HFFc6 (cell line): ENCODE measurements around the gene TLE5. TPM values are rescaled to one million over a fixed set of nuclear protein-coding genes. Genes with fewer than 3 reads are reported as not detected.
A peak's percentile ranks its signal among the peaks of the same experiment; 100 is the strongest.

Experiments used
- DNase-seq: peaks from one replicate; pipeline ENCODE4 v3.0.0-alpha.2; 2018
- H3K27ac Mint-ChIP-seq: 2 replicates; pipeline ENCODE4 v1.8.0; 2020; ENCODE audit warnings: mild to moderate bottlenecking, mixed read lengths
- H3K27me3 Mint-ChIP-seq: 2 replicates; pipeline ENCODE4 v1.8.0; 2021; ENCODE audit warnings: mild to moderate bottlenecking, moderate library complexity, mixed read lengths; ENCODE audit not compliant: insufficient read depth
- H3K36me3 Mint-ChIP-seq: 2 replicates; pipeline ENCODE4 v1.8.0; 2021; ENCODE audit warnings: low read depth, mixed read lengths
- H3K4me1 Mint-ChIP-seq: 2 replicates; pipeline ENCODE4 v1.8.0; 2020; ENCODE audit warnings: low read depth, mixed read lengths
- H3K4me3 Mint-ChIP-seq: 2 replicates; pipeline ENCODE4 v1.8.0; 2020; ENCODE audit warnings: mild to moderate bottlenecking, moderate library complexity, mixed read lengths
- H3K9me3 Mint-ChIP-seq: 2 replicates; pipeline ENCODE4 v1.8.0; 2020; ENCODE audit warnings: mild to moderate bottlenecking, mixed read lengths
- total RNA-seq, 6 experiments: library from RNA; stranded (reverse); fragmentation: NEBNext Ultra II Directional; extraction: Animal tissue kit (Norgen Biotek cat#: 25700); gene quantifications; 2 replicates in 1 of 6; 3 replicates in 5 of 6; pipeline ENCODE4 v1.2.3, GENCODE V29; 2021
- TF ChIP-seq, protein P1 (sequence below): fragments of 200-600 bp; sonication (generic); IDR thresholded peaks from 2 replicates; pipeline ENCODE4 v1.5.0; 2021; ENCODE audit warnings: antibody characterized with exemption, mild to moderate bottlenecking

TLE5 gene
- total RNA-seq, 6 experiments from 2014 or later, result 332 to 383 (median 356) TPM

DNA sequence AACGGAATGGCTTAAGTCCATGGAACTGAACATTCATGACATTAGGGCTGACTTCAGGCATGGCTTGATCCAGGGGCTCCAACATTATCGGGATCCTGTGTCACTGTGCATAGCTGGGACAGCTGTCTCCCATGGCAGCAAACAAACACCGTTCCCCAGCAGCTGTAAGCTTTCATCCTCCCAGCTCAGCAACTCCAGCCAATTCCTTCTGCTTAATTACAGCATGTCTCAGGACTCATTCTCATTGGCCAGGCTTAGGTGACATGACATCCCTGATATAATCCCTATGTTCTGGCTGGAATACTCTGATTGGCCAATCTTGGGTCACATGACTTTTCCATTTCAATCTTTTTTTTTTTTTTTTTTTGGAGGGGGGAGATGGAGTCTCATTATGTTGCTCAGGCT lies 10.9 kb upstream of the TLE5 start:
- no peaks in the 10 kb centered on the region for H3K9me3 Mint-ChIP-seq
- peak; percentile 49 for DNase-seq
- TF ChIP-seq, protein P1, sequence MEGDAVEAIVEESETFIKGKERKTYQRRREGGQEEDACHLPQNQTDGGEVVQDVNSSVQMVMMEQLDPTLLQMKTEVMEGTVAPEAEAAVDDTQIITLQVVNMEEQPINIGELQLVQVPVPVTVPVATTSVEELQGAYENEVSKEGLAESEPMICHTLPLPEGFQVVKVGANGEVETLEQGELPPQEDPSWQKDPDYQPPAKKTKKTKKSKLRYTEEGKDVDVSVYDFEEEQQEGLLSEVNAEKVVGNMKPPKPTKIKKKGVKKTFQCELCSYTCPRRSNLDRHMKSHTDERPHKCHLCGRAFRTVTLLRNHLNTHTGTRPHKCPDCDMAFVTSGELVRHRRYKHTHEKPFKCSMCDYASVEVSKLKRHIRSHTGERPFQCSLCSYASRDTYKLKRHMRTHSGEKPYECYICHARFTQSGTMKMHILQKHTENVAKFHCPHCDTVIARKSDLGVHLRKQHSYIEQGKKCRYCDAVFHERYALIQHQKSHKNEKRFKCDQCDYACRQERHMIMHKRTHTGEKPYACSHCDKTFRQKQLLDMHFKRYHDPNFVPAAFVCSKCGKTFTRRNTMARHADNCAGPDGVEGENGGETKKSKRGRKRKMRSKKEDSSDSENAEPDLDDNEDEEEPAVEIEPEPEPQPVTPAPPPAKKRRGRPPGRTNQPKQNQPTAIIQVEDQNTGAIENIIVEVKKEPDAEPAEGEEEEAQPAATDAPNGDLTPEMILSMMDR, result no peak
- H3K27ac Mint-ChIP-seq, result no peak overlapping the region
- H3K4me1 Mint-ChIP-seq, result peaks cover 7% of the 10 kb centered on the region; the same call in 1 of the 2 replicates
- peaks cover 1% of the 10 kb centered on the region; the same call in 1 of the 2 replicates for H3K27me3 Mint-ChIP-seq
- no peaks in the 10 kb centered on the region for H3K36me3 Mint-ChIP-seq
- no peak overlapping the region for H3K4me3 Mint-ChIP-seq

DNA sequence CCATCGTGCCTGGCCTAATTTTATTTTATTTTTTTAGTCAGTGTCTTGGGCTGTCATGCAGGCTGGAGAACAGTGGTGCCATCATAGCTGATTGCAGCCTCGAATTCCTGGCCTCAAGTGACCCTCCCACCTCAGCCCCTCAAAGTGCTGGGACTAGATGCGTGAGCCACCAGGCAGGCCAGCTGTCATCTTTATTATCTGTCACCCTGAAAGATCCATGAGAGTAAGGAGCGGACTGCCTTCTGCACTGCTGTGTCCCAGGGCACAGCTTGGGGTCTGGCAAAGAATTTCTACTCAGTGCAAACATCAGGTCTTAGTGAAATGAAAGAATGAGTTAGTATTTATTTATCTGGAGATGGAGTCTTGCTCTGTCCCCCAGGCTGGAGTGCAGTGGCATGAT lies 9.5 kb upstream of the TLE5 start:
- Mint-ChIP-seq H3K4me3 (no peak overlapping the region), H3K9me3 (no peaks in the 10 kb centered on the region), H3K36me3 (no peaks in the 10 kb centered on the region), H3K4me1 (peaks cover 7% of the 10 kb centered on the region; the same call in 1 of the 2 replicates), H3K27me3 (peaks cover 2% of the 10 kb centered on the region; the same call in 1 of the 2 replicates), H3K27ac (no peak overlapping the region)
- DNase-seq, result no peak
- TF ChIP-seq, protein P1, result no peak

DNA sequence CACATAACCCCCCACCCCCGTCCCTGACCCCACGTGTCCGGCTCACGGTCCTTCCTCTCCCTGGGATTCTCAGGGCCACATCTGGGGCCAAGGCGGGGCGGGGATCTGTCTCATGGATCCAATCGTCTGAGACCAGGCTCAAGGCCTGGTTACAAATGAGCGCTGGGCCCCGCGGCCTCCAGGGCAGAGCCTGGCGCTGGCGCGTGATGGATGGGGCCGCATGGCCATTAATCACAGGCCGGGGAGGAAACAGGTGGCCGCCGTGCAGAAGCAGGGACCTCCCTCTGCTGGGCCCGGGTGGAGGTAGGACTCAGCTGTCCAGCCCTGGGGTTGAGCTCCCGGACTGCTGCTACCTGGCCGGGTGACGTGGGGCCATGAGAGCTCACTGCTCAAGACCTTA lies 5.8 kb upstream of the TLE5 start:
- H3K27me3 Mint-ChIP-seq, result peaks cover 3% of the 10 kb centered on the region; the same call in 1 of the 2 replicates
- DNase-seq, result no peak
- no peaks in the 10 kb centered on the region for H3K36me3 Mint-ChIP-seq
- TF ChIP-seq, protein P1, result no peak
- no peaks in the 10 kb centered on the region for H3K4me1 Mint-ChIP-seq
- H3K4me3 Mint-ChIP-seq, result no peak overlapping the region
- no peak overlapping the region for H3K27ac Mint-ChIP-seq
- no peaks in the 10 kb centered on the region for H3K9me3 Mint-ChIP-seq

DNA sequence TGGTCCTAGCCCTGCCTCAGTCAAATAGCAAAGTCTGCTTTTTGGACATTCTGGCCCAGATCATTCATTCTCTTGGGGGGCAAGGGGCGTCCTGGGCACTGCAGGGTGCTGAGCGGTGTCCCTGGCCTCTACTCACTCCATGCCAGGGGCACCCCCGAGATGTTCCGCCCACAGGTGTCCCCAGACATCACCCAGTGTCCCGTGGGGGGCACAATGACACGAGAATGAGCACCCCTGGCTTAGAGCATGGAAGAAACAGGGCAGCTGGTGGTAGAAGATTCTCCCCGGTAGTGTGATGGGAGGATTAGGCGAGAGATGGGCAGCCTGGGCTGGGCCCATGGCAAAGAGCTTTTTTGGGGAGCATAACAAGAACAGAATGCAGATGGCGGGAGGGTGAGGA lies 5.3 kb upstream of the TLE5 start:
- Mint-ChIP-seq H3K9me3 (no peaks in the 10 kb centered on the region), H3K36me3 (no peaks in the 10 kb centered on the region), H3K4me3 (no peak overlapping the region)

DNA sequence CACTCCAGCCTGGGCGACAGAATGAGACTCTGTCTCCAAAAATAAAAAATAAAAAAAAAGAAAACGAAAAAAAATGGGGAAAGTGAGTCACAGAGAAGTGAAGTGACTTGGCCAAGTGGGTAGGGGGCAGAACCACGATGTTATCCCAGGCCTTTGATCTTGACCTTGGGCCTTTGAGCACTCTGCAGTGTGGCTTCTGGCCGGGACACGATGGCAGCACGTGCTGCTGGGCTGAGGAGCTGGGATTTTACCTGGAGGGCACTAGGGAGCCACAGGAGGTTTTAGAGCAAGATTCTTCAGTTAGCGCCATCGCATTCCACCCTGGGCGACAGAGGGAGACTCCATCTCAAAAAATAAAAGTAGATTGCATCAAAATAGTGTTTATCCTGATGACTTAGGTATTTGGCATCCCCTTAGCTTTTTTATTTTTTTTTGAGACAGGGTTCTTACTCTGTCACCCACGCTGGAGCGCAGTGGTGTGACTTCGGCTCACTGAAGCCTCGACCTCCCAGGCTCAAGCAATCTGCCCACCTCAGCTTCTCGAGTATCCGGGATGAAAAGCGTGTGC lies 4.3 kb upstream of the TLE5 start:
- TF ChIP-seq, protein P1, result no peak
- DNase-seq, result no peak
- Mint-ChIP-seq H3K27ac (no peak overlapping the region), H3K27me3 (peaks cover 3% of the 10 kb centered on the region; the same call in 1 of the 2 replicates), H3K9me3 (no peaks in the 10 kb centered on the region), H3K36me3 (no peaks in the 10 kb centered on the region), H3K4me1 (no peaks in the 10 kb centered on the region), H3K4me3 (no peak overlapping the region)

More for the DNA sequence above, 5.3 kb upstream of the TLE5 start:
- peaks cover 3% of the 10 kb centered on the region; the same call in 1 of the 2 replicates for H3K27me3 Mint-ChIP-seq
- no peak overlapping the region for H3K27ac Mint-ChIP-seq
- DNase-seq, result no peak
- TF ChIP-seq, protein P1, result no peak
- H3K4me1 Mint-ChIP-seq, result no peaks in the 10 kb centered on the region
